ENCODE measurements around the gene FIS1.
"Not testable (repeated sequence)": the region's sequence is repeated elsewhere in the genome, so short reads cannot be mapped to it uniquely, and the experiment has no call there.

Gene FIS1

DNA sequence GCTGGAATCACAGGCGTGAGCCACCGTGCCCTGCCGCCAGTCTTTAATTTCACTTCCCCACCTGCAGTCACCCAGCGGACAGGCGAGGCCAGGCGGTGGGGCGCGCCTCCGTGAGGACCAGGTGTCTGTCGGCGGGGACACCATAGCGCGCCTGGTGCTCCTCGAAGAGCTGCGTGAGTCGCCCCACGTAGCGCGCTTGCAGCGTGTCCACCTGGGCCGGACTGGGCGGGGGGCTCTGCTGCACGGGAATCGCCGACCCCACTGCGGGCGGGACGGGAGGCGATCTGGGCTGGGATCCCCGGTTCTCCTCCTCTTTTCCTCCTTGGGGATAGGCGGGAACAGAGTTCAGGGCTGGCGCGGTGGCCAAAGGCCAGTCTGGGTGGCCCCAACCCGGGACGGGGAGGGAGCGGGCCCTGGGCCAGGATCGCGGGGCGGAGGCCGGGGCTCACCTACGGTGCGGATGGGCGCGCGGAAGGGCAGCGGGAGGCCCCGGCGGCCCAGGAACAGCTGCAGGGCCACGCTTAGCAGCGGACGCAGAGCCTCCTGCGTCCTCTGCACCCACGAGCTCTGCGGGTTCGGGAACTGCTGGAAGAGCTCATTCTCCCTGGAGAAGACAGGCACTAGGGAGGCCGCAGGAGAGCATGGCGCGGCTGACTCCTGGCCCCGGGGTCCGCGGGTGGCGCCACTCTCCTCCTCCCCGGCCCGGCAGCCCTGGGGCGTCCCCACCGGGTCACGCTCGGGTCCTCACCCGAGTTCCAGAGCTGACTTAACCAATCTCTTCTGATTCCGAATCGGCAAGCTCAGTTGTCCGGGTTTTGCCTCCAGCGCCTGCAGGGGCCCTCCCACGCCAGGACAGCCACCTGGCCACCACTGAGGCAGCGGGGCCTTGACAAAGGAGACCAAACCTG is 42.9 kb downstream of the FIS1 start:
- DNase-seq, result no peak

- DNase-seq, result no peak
Observed at GRCh38 chr7:101200862-101201599, 43.9 kb downstream of the FIS1 start, which contains the start of gene MOGAT3. TSS of gene MOGAT3 (minus strand) at chr7:101201036. CDS start at chr7:101200854, 182 bp downstream.

- DNase-seq, result no peak
Observed at GRCh38 chr7:101200504-101200861, 44.4 kb downstream of the FIS1 start.

DNA sequence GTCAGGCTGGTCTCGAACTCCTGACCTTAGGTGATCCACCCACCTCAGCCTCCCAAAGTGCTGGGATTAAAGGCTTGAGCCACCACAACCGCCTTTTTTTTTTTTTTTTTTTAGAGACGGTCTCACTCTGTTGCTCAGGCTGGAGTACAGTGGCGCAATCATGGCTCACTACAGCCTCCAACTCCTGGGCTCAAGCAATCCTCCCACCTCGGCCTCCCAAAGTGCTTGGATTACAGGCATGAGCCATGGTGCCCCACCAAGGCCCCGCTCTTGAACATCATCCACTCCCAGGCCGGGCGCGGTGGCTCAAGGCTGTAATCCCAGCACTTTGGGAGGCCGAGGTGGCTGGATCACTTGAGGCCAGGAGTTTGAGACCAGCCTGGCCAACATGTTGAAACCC is 45.4 kb downstream of the FIS1 start:
- not testable (repeated sequence) for DNase-seq

DNA sequence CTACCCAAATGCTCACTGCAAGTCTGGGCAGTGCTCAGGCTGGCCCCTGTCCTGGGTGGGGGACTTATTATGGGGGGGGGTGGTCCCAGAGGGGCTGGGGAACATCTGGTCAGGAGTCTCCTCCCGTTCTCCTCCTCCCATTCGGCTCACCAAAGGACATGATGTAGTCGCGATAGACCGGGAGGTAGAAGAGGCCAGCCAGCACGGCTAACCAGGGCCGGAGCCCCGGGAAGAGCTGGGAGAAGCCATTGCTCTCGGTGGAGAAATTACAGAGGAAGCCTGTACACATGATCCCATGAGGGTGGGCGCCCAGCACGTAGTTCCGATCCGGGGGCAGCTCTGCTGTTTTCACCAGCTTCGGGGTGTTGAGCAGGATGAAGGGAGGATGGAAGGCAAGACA is 46.4 kb downstream of the FIS1 start:
- no peak for DNase-seq

DNA sequence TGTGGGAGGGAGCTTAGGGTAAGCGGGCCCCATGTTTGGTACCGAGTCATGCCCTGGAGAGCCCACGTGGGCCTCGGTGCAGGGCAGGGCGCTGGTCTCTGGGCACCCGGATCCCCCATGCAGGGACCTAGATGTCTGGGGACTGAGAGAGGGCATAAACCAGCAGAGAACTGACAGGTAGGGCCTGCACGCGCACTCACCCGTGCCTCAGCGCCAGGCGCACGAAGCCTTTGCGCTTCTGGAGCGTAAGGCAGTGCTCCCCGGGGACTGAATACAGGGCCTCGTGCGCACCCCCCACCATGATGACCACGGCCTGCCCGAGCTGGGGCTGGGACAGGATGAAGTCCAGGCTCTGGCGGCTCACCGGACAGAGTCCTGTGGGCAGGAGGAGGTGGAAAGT is 46.9 kb downstream of the FIS1 start:
- no peak for DNase-seq

DNA sequence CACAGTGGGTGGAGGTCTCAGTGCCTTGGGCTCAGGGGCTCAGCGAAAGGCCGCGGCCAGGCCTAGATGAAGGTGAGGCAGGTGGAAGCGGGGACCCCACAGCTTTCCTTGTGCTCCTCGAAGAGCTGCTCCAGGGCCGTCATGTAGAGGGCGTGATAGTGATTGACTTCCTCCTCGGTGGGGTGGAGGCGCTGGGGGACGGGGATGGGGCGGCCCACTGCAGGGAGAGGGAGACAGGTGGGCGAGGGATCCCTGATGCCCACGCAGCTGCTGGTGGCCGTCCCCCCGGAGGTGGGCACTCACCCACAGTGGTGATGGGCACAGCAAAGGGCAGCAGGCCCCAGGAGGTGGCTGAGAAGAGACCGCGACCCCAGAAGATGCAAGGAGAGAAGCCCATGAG is 49.0 kb downstream of the FIS1 start:
- DNase-seq, result no peak

Measured in activated naive CD4-positive, alpha-beta T cell (primary cell).